ENCODE measurements around the gene ACP5. TPM values are rescaled to one million over a fixed set of nuclear protein-coding genes. Genes with fewer than 3 reads are reported as not detected.

ACP5 gene
- total and polyA plus RNA-seq, 12 donors, result 1.4 to 152 (median 10.3) TPM

- intact Hi-C loops (cut with DNase I), result no loop called here
- H3K36me3 ChIP-seq (replicated peaks in 1 of 2), result peaks cover 0 to 20% of the 10 kb centered on the region in 2 donors
- peaks cover 14 to 26% of the 10 kb centered on the region in 2 donors for H3K4me1 ChIP-seq (replicated peaks in 1 of 2)
- WGBS, 4 donors, result 75 to 83% (median 80%) methylated on average over 5 to 6 of the region's 6 CpGs
- no peak overlapping the region for H3K27ac ChIP-seq
- DNase-seq, result no peak
- TF ChIP-seq POLR2A (IDR thresholded peaks at IDR 0.05), result no peak
- H3K4me3 ChIP-seq, result no peak overlapping the region
- H3K27me3 ChIP-seq, result no peaks in the 10 kb centered on the region
- no peaks in the 10 kb centered on the region for H3K9me3 ChIP-seq (replicated peaks in 1 of 3)
Measured at GRCh38 chr19:11555246-11555645, 22.2 kb downstream of the ACP5 start.

GRCh38 chr19:11554160-11554559 is 23.3 kb downstream of the ACP5 start:
- H3K4me3 ChIP-seq, result no peak overlapping the region
- H3K9me3 ChIP-seq (replicated peaks in 1 of 3), result no peaks in the 10 kb centered on the region
- TF ChIP-seq CTCF (IDR thresholded peaks at IDR 0.05) (no peak), POLR2A (IDR thresholded peaks at IDR 0.05) (no peak)
- no peak overlapping the region for H3K27ac ChIP-seq
- H3K27me3 ChIP-seq, result no peaks in the 10 kb centered on the region
- peaks cover 6 to 19% of the 10 kb centered on the region in 2 donors for H3K4me1 ChIP-seq (replicated peaks in 1 of 2)
- H3K36me3 ChIP-seq (replicated peaks in 1 of 2), result peaks cover 0 to 20% of the 10 kb centered on the region in 2 donors
- no peak for DNase-seq
- 85 to 92% (median 87%) methylated on average over 9 to 12 of the region's 12 CpGs for WGBS, 4 donors
- intact Hi-C loops (cut with DNase I), result no loop called here

- whole genome bisulfite sequencing, 4 donors, result 73 to 86% (median 83%) methylated on average over 11 to 20 of the region's 20 CpGs
- no peaks in the 10 kb centered on the region for H3K27me3 ChIP-seq
- no peak for DNase-seq
- no peaks in the 10 kb centered on the region for H3K9me3 ChIP-seq (replicated peaks in 1 of 3)
- no peak overlapping the region for H3K27ac ChIP-seq
- intact Hi-C loops (cut with DNase I), result no loop called here
- H3K36me3 ChIP-seq (replicated peaks in 1 of 2), result peaks cover 0 to 20% of the 10 kb centered on the region in 2 donors
- TF ChIP-seq CTCF (IDR thresholded peaks at IDR 0.05) (no peak), POLR2A (IDR thresholded peaks at IDR 0.05) (no peak)
- H3K4me1 ChIP-seq (replicated peaks in 1 of 2), result peaks cover 0 to 11% of the 10 kb centered on the region in 2 donors
- no peak overlapping the region for H3K4me3 ChIP-seq
Measured at GRCh38 chr19:11552666-11553372, 24.6 kb downstream of the ACP5 start.

- H3K36me3 ChIP-seq (replicated peaks in 1 of 2), result peaks cover 0 to 20% of the 10 kb centered on the region in 2 donors
- no peaks in the 10 kb centered on the region for H3K27me3 ChIP-seq
- H3K4me1 ChIP-seq (replicated peaks in 1 of 2), result peaks cover 0 to 2% of the 10 kb centered on the region in 2 donors
- DNase-seq, result no peak
- H3K27ac ChIP-seq, result no peak overlapping the region
- TF ChIP-seq POLR2A (IDR thresholded peaks at IDR 0.05), result no peak
- peak in 1 of 6 experiments; percentile 17 for TF ChIP-seq CTCF (IDR thresholded peaks at IDR 0.05)
- 77 to 94% (median 88%) methylated on average over 13 to 26 of the region's 26 CpGs for WGBS, 4 donors
- H3K9me3 ChIP-seq (replicated peaks in 1 of 3), result no peaks in the 10 kb centered on the region
- no peak overlapping the region for H3K4me3 ChIP-seq
- intact Hi-C loops (cut with DNase I), result no loop called here
Measured at GRCh38 chr19:11551603-11552235, 25.7 kb downstream of the ACP5 start.

Measured in adrenal gland (tissue), 12 donors.